GM18907 (cell line): ENCODE data around the gene CLCN2.

Experiments
- ATAC-seq: cut with Tn5 transposase; IDR thresholded peaks from one replicate; pipeline ENCODE4 v1.9.1; 2021; ENCODE audit warnings: mild to moderate bottlenecking, moderate library complexity; ENCODE audit not compliant: unreplicated experiment

The CLCN2 gene

DNA sequence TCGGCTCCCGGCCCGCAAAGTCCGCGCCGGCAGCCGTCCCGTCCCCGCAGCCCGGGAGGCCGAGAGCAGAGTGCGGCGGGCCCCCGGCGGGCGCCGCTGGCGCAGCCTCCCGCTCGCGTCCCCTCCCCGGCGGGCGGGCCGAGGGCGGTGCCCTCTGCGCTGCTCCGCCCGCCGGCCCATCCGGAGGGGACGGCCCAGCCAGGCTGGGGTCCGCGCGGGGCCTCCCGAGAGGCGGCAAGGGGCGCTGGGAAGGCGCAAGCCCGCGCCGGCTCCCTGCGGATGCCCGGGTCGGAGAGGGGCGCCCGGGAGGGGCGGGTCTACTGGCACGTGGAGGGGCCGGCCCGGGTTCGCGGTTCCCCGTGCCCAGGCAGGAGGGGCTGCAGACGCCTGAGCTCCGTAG, at the start of gene CLCN2, which contains the start of gene POLR2H:
CLCN2 (minus strand) TSS at position 74 of the 400 bp plus-strand sequence. CDS start 126 bp downstream, outside the sequence.
POLR2H (plus strand) TSS at position 179 of the 400 bp plus-strand sequence. CDS start 1,783 bp downstream, outside the sequence.
- peak; percentile 33 for ATAC-seq

DNA sequence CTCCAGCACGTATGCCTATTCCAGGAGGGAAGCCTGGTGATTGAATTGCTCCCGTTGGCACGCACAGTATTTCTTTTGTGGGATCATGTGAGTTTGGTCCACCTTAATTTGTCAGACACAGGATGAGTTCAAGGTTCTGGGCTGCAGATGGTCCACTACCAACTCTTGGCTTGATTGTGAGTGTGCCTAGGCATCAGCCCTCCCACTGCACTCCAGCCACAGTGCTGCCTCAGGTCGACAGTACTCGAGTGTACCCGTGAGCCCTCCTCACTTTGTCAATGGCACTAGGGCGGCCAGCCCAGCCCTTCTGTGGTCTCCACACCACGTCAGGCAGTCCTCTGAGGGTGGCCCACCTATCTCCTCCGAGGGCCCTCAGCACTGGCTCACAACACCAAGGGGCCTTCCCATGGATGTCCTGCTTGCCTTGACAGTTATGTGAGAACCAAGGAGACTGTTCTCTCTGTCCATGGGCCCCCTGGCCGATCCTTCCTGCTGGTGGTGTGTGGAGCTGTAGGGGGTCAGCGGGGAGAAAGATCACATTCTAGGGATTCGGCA, 48.6 kb upstream of the CLCN2 start:
- no peak for ATAC-seq

DNA sequence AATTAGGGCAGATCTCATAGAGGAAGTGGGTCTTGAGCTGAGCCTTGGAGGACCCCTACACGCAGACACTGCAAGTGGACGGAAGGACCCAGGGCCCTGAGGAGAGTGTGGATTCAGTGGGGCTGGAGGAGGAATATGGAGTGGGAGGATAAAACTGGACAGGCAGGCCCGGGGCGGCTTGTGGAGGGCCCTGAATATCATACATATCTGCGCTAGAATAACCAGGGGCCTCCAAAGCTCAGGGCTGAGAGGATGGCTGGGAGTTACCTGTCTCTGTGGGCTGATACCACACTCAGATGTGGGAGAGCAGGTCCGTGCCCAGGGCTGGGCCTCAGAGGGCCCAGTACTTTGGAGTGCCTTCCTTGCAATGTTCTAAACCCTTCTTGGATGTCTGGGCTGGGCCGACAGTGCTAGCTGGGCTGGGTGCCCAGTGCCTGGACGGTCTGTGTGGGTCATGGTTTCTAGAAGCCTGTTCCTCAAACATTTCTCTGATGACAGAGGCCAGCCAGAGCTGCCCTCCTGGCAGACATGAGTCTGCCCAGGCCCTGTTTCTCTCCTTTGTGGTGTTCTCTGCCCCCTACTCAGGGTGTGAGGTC, 48.0 kb upstream of the CLCN2 start:
- ATAC-seq = no peak

DNA sequence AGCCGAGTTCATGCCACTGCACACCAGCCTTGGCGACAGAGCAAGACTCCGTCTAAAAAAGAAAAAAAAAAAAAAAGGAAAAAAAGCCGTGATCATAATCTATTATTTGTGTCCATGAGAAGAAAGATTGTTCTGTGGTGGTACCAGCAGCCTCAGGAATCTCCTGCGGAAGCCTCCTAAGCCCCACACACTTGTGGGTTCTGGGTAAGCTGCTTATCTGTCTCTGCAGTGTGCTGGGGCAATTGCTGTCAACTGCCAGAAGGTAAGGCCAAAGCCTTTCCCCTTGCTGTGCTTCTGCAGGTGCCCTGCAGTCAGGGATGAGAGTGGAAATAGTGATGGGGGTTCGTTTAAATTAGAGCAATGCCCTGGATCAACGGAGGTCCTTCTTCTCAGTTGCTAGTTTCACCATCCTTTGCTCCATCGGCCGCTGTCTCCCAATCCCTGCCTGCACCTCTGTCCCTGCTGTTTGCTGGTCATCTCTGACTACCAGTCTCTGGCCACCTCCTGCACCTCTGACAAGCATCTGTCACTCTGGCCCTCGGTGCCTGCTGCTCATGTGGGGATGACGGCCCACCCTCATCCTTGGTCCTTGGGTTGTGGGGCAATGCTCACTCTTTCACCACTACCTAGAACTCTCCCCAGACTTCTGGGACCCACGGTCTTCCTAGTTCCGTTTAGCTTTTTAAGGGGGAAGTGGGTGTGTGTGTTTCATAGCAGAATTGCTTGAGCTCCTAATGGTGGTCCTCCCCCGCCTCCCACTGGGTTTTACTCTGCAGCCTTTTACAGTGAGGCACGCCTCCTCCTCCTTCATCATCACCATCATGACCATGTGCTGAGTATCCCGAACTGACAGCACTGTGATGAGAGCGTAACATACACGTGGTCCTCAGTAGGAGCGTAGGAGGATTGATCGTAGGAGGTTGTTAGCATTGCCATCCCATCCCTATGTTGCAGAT, 43.9 kb upstream of the CLCN2 start:
- no peak for ATAC-seq

DNA sequence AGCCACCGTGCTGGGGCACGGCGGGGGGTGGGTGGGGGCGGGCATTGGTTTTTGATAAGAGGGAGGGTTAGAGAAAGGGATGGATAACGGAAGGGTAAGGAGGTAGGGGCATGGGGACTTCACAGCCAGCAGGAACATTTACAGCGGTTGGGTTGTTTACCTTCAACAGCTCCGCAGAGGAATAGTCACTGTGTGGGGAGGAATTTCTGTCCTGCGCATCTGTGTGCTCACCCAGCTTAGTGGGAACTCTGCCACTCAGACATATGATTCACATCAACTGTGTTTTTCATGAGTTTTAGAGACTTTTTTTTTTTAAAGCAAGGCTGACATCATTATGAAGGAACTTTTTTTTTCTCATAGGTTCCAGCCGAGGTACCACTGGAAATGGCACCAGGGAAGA, 38.0 kb upstream of the CLCN2 start:
- no peak for ATAC-seq

DNA sequence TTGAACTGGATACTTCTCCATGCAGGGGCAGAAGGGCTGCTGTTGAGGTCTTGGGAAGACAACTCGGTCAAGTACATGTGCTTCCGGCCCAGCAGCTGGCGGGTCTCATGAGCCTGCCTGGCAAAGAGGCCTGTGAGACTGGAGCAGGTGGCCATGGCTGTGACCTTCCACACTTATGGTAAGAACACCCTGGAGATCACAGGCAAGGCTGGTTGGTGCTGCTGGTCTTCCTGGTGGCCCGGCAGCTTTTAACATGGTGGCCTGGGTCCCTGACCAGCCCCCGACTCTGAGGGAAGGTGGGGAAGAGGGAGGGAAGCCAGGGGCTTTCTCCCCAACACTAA, 33.9 kb upstream of the CLCN2 start:
- no peak for ATAC-seq

DNA sequence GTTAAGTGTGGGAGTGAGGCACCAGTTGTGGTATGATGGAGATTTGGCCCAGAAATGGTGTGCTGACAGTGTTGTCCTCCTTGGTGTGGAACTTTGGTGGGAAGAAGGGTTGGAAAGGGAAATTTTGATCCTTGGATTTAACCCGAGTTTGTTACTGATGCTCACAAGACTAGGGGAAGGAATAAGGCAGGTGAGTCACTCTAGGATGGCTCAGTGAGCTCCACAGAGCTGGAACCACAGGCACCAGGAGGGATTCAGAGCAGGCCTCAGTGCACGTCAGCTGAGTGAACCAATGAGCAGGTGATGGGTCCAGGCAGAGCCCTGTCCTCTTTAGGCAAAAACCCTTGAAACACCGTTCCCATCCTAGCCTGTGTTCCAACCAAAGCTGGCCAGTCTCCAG, 29.9 kb upstream of the CLCN2 start:
- ATAC-seq = no peak

DNA sequence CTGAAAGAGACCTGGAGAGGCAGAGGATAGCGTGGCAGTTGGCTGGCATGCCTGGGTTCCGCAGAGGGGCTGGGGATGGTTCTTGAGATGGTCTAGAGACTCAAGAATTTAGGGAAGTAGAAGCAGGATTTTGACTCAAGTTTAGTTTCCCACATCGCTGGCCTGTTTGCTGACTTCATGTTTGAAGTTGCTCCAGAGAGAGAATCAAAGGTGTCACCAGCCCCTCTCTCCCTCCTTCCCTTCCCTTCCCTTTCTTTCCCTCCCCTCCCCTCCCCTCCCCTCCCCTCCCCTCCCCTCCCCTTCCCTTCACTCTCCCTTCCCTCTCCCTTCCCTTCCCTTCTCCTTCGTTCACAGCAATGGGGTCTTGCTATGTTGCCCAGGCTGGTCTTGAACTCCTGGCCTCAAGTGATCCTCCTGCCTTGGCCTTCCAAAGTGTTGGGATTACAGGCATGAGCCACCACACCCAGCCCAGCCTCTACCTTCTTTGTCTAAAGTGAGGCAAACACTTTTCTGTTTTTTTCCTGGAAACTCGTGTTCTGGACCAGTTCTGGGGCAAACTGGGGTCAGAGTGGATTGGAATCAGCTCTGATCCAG, 28.6 kb upstream of the CLCN2 start:
- no peak for ATAC-seq

DNA sequence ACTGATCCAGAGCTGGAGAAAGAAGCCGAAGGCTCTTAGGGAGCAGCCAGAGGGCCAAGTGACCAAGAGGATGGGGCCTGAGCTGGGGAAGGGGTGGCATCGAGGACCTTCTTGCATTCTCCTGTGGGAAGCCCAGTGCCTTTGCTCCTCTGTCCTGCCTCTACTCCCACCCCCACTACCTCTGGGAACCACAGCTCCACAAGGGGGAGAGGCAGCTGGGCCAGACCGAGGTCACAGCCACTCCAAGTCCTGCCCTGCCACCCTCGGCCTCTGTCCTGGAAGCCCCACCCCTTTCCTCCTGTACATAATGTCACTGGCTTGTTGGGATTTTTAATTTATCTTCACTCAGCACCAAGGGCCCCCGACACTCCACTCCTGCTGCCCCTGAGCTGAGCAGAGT, 28.0 kb upstream of the CLCN2 start:
- ATAC-seq = no peak

DNA sequence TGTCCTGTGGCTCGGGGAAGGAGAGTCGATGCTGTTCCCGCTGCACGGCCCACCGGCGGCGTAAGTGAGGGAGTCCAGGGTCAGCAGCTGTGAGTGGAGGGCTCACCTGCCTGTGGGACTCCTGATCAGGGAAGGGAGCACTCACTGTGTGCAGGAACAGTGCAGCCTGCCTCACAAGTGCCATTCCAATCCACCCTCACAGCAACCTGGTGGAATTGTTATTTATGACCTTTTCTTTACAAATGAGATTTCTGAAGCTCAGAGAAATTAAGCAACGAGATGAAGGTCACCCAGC, 27.5 kb upstream of the CLCN2 start:
- no peak for ATAC-seq

DNA sequence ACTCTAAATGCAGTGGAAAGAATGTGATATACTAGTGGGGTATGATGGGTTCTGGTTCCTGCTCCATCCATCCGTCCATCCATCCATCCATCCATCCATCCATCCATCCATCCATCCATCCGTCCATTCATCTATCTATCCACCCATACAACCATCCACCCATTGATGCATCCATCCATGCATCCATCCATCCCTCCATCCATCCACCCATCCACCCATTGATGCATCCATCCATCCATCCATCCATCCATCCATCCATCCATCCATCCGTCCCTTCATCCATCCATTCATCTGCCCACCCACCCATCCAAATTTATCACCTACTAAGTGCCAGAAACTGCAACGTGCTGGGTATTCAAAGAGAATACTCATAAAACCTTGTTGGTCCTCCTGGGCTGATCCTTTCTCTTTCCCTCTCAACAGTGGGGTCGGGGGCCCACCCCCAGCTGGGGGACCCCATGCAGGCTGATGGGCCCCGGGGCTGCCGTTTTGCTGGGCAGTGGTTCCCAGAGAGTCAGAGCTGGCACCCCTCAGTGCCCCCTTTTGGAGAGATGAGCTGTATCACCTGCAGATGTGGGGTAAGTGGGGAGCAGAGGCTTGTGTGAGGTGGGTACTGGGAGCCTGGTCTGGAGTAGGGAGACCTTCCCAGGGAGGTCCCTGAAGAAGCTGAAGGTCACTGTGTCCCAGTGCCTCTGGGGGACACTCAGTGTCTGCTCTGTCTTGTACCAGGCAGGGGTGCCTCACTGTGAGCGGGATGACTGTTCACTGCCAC, 26.9 kb upstream of the CLCN2 start:
- ATAC-seq = no peak

DNA sequence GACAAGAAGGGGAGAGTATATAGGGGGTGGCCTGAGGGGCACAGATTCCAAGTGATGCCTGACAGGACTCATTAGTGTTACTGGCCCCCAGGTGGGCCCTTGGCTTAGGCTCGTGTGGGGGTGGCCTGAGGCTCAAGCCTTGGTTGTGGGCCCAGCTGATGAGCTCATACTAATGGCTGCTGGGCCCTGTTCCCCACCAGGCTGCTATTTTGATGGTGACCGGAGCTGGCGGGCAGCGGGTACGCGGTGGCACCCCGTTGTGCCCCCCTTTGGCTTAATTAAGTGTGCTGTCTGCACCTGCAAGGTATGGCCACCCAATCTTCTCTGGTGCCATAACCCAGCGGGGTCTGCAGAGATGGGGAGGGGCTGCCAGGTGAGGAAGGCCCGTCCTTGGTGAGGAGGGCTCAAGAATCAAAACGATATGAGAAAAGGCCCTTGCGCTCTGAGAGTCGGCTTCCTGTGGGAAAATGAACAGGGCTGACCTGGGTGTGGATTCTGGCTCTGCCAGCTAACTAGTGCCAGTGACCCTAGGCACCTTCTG, 25.8 kb upstream of the CLCN2 start:
- ATAC-seq = no peak

DNA sequence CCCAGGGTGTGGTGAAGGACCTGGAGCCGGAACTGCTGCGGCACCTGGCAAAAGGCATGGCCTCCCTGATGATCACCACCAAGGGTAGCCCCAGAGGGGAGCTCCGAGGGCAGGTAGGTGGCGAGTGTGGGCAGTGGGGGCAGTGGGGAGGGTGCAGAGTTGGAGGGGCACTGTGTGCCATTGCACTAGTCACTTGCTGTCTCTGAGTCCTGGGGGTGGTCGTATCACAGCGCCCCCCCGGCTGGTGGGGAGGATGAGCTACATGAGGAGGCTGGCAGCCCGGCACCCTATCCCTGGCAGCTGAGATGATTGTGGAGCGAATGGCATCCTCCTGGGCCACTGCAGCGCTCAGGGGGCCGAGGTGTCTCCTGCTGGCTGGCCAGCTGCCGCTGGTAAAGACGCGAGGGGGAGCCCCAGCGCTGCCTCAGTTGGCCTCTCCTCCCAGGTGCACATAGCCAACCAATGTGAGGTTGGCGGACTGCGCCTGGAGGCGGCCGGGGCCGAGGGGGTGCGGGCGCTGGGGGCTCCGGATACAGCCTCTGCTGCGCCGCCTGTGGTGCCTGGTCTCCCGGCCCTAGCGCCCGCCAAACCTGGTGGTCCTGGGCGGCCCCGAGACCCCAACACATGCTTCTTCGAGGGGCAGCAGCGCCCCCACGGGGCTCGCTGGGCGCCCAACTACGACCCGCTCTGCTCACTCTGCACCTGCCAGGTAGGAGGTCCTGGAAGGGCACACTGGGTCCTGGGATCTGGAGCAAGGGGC, 24.8 kb upstream of the CLCN2 start:
- no peak for ATAC-seq

DNA sequence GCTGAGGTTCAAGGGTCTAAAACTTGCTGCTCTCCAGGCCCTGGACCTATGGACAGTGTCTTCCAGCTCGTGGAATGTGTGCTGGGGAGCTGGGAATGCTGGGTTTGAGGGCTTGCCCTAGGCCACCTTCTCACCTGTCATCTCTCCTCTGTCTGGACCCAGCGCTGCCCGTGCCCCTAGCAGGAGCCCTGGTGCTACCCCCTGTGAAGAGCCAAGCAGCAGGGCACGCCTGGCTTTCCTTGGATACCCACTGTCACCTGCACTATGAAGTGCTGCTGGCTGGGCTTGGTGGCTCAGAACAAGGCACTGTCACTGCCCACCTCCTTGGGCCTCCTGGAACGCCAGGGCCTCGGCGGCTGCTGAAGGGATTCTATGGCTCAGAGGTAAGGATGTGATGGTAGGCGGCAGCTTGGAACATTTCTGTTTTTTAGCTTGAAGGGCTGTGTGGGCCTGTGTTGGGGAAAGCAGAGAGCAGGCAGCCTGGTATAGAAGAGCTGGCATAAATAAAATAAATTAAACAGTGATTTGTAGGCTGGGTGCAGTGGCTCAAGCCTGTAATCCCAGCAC, 23.5 kb upstream of the CLCN2 start:
- ATAC-seq = no peak

DNA sequence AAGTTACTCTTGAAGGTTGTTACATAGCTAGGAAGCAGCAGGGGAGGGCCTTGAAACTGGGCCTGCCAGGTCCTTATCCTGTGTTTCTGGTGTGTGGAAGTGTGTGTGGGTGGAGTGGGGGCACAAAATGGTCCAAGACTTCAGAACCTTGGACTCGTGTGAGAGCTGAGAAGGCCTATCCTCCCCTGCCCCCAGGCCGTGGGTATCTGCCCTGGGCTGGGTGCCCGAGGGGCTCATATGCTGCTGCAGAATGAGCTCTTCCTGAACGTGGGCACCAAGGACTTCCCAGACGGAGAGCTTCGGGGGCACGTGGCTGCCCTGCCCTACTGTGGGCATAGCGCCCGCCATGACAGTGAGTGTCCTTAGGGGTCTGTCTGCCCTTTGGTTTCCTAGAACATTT, 22.9 kb upstream of the CLCN2 start:
- no peak for ATAC-seq

DNA sequence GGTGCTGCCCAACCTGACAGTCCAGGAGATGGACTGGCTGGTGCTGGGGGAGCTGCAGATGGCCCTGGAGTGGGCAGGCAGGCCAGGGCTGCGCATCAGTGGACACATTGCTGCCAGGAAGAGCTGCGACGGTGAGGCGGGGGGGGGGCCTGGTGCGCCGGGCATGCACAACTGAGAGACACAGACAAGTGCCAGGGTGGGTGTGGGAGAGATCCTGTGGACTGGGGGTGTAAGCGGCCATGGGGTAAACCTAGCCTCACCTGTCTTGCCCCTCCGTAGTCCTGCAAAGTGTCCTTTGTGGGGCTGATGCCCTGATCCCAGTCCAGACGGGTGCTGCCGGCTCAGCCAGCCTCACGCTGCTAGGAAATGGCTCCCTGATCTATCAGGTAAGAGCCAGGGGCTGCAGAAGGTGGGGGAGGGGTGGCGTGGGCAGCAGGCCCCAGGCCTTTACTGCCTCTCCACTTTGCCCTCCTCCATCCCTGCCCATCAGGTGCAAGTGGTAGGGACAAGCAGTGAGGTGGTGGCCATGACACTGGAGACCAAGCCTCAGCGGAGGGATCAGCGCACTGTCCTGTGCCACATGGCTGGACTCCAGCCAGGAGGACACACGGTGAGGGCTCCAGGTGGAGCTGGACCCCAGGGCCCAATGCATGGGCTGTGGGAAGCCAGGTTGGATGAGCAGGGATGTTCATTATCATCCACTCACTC, 21.8 kb upstream of the CLCN2 start:
- no peak for ATAC-seq

DNA sequence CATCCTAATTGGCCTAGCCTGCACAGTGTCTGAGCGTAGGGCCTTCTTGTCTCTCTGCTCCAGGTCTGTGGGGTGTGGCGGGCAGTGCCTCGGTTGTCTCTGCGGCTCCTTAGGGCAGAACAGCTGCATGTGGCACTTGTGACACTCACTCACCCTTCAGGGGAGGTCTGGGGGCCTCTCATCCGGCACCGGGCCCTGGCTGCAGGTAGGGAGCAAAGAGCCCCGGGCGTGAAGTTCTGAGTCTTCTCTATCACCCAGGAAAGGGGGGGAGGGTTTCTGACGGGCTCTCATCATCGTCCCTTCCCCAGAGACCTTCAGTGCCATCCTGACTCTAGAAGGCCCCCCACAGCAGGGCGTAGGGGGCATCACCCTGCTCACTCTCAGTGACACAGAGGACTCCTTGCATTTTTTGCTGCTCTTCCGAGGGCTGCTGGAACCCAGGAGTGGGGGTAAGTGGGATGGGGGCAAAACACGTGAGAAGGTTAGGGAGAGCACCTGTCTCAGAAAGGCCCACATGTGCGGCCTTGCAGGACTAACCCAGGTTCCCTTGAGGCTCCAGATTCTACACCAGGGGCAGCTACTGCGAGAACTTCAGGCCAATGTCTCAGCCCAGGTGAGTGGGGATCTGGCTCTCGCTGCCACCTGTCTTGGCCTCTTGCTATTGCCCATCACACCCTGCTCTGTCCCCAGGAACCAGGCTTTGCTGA, 21.1 kb upstream of the CLCN2 start:
- ATAC-seq = no peak
